ENCODE data around the gene TRAPPC1.

The TRAPPC1 gene

GRCh38 chr17:7940034-7940433, 8.3 kb upstream of the TRAPPC1 start:
- no peak for DNase-seq

GRCh38 chr17:7935859-7936258, 4.1 kb upstream of the TRAPPC1 start:
- no peak for DNase-seq

GRCh38 chr17:7932949-7933348, 1.2 kb upstream of the TRAPPC1 start:
- peak; percentile 31 to 71 for DNase-seq

GRCh38 chr17:7932483-7932891, 741 bp upstream of the TRAPPC1 start:
- DNase-seq, result peak in 1 of 2 donors; percentile 28

GRCh38 chr17:7930841-7931631, 710 bp downstream of the TRAPPC1 start:
- no peak for DNase-seq

- peak; percentile 61 for DNase-seq
Measured at GRCh38 chr17:7929158-7930023, 2.4 kb downstream of the TRAPPC1 start, which contains the start of gene KCNAB3. Gene KCNAB3 (minus strand): TSS chr17:7929856. CDS start chr17:7929435, 421 bp downstream.

- no peak for DNase-seq
Measured at GRCh38 chr17:7927596-7927995, 4.2 kb downstream of the TRAPPC1 start.

GRCh38 chr17:7922845-7923628, 8.7 kb downstream of the TRAPPC1 start:
- DNase-seq, result peak; percentile 87 to 89

GRCh38 chr17:7922269-7922844, 9.4 kb downstream of the TRAPPC1 start:
- no peak for DNase-seq

- DNase-seq, result no peak
Measured at GRCh38 chr17:7916808-7917207, 14.9 kb downstream of the TRAPPC1 start.

GRCh38 chr17:7916385-7916682, 15.4 kb downstream of the TRAPPC1 start:
- no peak for DNase-seq

- DNase-seq, result peak; percentile 88 to 89
Measured at GRCh38 chr17:7915611-7916384, 15.9 kb downstream of the TRAPPC1 start, which contains the start of gene RNF227. Gene RNF227 (minus strand): TSS chr17:7916289. CDS start chr17:7916195, 94 bp downstream.

- DNase-seq, result no peak
Measured at GRCh38 chr17:7915179-7915610, 16.6 kb downstream of the TRAPPC1 start.

- peak; percentile 70 to 85 for DNase-seq
Measured at GRCh38 chr17:7912927-7913524, 18.7 kb downstream of the TRAPPC1 start.

- DNase-seq, result no peak
Measured at GRCh38 chr17:7911116-7911515, 20.6 kb downstream of the TRAPPC1 start.

GRCh38 chr17:7910711-7911110, 21.0 kb downstream of the TRAPPC1 start:
- no peak for DNase-seq

GRCh38 chr17:7910281-7910680, 21.5 kb downstream of the TRAPPC1 start:
- DNase-seq, result no peak

GRCh38 chr17:7909089-7909488, 22.7 kb downstream of the TRAPPC1 start:
- no peak for DNase-seq

GRCh38 chr17:7903154-7904103, 28.3 kb downstream of the TRAPPC1 start:
- no peak for DNase-seq

GRCh38 chr17:7897773-7898172, 34.0 kb downstream of the TRAPPC1 start:
- DNase-seq, result peak; percentile 47 to 56

All from CD4-positive, alpha-beta T cell treated with Interleukin-4 for 1 hour (primary cell).